ENCODE measurements around the gene CFAP46.
"Not testable (repeated sequence)": the region's sequence is repeated elsewhere in the genome, so short reads cannot be mapped to it uniquely, and the experiment has no call there.

Gene CFAP46

GRCh38 chr10:132803416-132804210 is 138.8 kb downstream of the CFAP46 start:
- no peak for DNase-seq

GRCh38 chr10:132802694-132803320 is 139.6 kb downstream of the CFAP46 start:
- no peak for DNase-seq

GRCh38 chr10:132802048-132802447 is 140.3 kb downstream of the CFAP46 start:
- no peak for DNase-seq

GRCh38 chr10:132799865-132800264 is 142.5 kb downstream of the CFAP46 start:
- DNase-seq, result no peak

- DNase-seq, result no peak
Measured at GRCh38 chr10:132798876-132799275, 143.5 kb downstream of the CFAP46 start.

- DNase-seq, result no peak
Measured at GRCh38 chr10:132798403-132798802, 144.0 kb downstream of the CFAP46 start.

- not testable (repeated sequence) for DNase-seq
Measured at GRCh38 chr10:132797986-132798385, 144.4 kb downstream of the CFAP46 start.

- no peak for DNase-seq
Measured at GRCh38 chr10:132796846-132797245, 145.5 kb downstream of the CFAP46 start.

- no peak for DNase-seq
Measured at GRCh38 chr10:132793871-132794849, 148.2 kb downstream of the CFAP46 start.

GRCh38 chr10:132793213-132793612 is 149.2 kb downstream of the CFAP46 start:
- DNase-seq, result no peak

- DNase-seq, result no peak
Measured at GRCh38 chr10:132792796-132793195, 149.6 kb downstream of the CFAP46 start.

GRCh38 chr10:132792099-132792498 is 150.3 kb downstream of the CFAP46 start:
- not testable (repeated sequence) for DNase-seq

GRCh38 chr10:132790934-132791829 is 151.2 kb downstream of the CFAP46 start:
- DNase-seq, result no peak

- DNase-seq, result no peak
Measured at GRCh38 chr10:132790470-132790869, 151.9 kb downstream of the CFAP46 start.

GRCh38 chr10:132789659-132790148 is 152.7 kb downstream of the CFAP46 start:
- no peak for DNase-seq

GRCh38 chr10:132788831-132789219 is 153.5 kb downstream of the CFAP46 start:
- no peak for DNase-seq

- DNase-seq, result no peak
Measured at GRCh38 chr10:132788180-132788830, 154.1 kb downstream of the CFAP46 start.

- DNase-seq, result no peak
Measured at GRCh38 chr10:132787495-132788179, 154.7 kb downstream of the CFAP46 start.

- DNase-seq, result no peak
Measured at GRCh38 chr10:132786884-132787494, 155.4 kb downstream of the CFAP46 start.

- no peak for DNase-seq
Measured at GRCh38 chr10:132786476-132786883, 155.9 kb downstream of the CFAP46 start.

All from activated gamma-delta T cell treated with Interleukin-2 at 50 U/mL for 16 hours (primary cell).